Endometrial microvascular endothelial cells (primary cell): ENCODE results near the gene DNAJC3. TPM values are rescaled to one million over a fixed set of nuclear protein-coding genes. Genes with fewer than 3 reads are reported as not detected.

ENCODE experiments used
- in situ Hi-C: cut with HindIII; loops from 2 replicates; pipeline ENCODE4 v1.10.0; 2017; ENCODE audit warnings: low sequenced_read_pairs, low pct_unique_long_range_greater_than_20kb; ENCODE audit errors: inconsistent ontology term
- total RNA-seq: library from RNA; depleted of rRNA; stranded (reverse); fragments of >200 nt; gene quantifications from one replicate; pipeline ENCODE4 v1.2.3, GENCODE V29; 2015; ENCODE audit errors: inconsistent ontology term

Gene DNAJC3
- total RNA-seq, 1 donor from 2014 or later = 49.4 TPM

DNA sequence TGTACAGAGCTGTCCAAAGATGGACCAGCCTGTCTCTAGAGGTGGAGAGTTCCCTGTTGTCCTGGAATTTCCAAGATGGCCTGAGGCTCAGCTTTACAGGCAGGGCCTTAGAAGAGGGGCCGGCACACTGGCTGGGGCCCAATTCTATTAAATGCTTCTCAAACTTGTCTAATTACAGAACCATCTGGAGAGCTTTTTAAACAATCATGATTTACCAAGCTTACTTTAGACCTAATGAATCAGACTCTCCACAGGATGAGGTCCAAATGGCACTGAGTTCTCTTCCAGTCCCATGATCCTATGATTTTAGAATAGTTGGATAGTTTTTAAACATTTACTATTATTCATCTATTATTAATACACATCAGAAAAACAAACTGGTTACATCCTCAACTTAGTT, 123.5 kb downstream of the DNAJC3 start:
- in situ Hi-C loops = no loop called here

DNA sequence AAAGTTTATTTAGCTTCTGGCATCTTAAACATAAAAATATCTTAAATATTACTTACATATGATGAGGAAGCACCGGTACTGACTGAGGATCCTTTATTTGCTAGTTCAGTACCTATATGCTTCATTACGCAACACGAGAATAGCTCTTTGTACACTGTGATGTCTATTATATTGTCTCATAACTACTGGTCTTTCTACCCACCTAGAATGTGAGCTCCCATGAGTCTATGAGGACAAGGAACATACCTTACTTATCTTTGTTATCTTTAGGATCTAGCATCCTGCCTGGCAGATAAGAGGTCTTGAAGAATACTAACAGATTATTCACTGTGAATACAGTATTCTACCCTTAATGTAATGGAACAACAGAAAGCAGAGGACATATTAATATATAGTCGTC, 124.9 kb downstream of the DNAJC3 start:
- in situ Hi-C loops = no loop called here

DNA sequence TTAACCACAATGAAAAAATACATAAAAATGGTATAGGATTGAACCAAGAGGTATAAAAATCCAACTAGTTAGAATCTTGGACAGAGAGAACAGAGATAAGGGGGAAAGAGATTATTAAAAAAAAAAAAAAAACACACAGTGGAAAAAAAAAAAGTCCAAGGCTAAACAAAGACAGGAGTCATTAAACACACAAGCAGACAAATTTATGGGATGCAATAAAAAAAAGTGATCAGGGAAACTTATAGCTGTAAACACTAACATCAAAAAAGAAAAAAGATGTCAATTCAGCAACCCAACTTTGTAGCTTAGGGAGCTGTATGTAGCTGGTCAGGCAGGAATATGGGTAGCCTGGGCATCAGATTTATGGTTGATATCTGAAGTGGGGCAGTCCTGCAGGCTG, 129.0 kb downstream of the DNAJC3 start:
- in situ Hi-C loops = no loop called here

DNA sequence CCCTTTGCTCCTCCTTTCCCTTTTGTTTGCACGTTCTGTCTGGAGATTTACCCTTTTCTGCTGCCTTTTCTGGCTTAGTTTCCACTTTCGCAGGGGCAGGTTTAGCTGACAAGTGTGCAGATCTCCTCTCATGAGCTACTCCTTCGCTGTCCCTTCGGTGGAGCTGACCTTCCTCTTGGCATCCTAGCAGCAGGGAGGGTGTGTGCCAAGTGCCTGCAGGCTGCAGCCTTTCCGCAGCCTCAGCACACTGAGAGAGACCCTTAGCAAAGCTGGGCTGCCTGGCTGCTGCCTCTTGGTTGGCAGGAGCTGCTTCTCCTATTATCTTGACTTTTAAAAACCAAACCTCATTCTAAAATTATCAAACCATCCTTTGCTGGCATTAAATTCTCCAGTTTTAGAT, 132.5 kb downstream of the DNAJC3 start:
- in situ Hi-C loops = no loop called here

DNA sequence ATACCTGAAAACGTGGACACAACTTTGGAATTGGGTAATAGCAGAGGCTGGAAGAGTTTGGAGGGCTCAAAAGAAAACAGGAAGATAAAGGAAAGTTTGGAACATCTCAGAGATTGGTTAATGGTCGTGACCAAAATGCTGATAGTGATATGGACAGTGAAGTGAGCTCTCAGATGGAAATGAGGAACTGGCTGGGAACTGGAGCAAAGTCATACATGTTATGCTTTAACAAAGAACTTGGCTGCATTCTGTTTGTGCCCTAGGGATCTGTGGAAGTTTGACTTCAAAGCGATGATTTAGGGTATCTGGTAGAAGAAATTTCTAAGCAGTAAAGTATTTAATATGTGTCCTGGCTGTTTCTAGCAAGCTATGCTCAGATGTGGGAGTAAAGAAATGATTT, 136.2 kb downstream of the DNAJC3 start:
- in situ Hi-C loops = no loop called here

DNA sequence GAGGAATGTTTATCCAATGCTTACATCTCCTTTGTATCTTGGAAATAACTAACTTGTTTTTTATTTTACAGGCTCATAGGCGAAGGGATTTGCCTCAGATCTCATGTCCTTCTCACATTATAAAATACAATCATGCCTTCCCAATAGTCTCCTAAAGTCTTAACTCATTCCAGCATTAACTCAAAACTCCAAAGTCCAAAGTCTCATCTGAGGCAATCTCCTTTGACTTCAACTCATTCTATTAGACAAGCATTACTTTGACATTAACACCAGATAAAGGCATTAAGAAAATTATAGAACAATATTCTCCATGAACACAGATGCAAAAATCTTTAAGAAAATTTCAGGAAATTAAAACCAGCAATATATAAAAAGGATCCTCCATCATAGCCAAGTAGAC, 137.6 kb downstream of the DNAJC3 start:
- in situ Hi-C loops = no loop called here

DNA sequence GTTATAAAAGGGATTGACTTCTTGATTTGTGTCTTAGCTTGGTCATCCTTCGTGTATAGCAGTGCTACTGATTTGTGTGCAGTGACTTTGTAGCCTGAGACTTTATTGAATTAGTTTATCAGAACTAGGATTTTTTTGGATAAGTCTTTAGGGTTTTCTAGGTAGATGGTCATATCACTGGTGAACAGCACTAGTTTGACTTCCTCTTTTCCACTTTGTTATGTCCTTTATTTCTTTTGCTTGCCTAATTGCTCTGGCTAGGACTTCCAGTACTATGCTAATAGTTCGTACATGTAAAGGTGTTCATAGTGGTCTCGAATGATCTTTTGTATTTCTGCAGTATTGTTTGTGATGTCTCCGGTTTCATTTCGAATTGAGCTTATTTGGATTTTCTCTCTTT, 145.4 kb downstream of the DNAJC3 start:
- in situ Hi-C loops = no loop called here

DNA sequence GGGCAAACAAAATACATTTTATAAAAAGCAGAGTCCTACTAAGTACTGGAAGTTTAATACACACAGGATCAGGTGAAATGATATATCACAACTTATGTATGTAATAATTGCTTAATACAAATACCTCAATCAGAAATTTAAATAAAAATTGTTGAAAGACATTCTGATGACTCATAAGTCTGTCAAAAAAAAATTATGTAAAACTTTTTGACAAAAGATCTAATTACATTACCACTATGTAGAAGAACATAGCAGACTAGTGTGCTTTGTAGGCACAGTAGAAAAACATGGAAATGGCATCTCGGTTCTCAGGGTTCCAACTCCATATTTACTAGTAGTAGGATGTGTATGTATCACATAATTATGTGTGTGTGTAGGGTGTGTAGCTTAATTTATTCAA, 156.2 kb downstream of the DNAJC3 start:
- in situ Hi-C loops = no loop called here

- in situ Hi-C loops = no loop called here
Measured at GRCh38 chr13:95833719-95834118, 156.8 kb downstream of the DNAJC3 start.

- in situ Hi-C loops = no loop called here
Measured at GRCh38 chr13:95834134-95834765, 157.3 kb downstream of the DNAJC3 start.

- in situ Hi-C loops = no loop called here
Measured at GRCh38 chr13:95841894-95842293, 165.0 kb downstream of the DNAJC3 start.

- in situ Hi-C loops = no loop called here
Measured at GRCh38 chr13:95842898-95843297, 166.0 kb downstream of the DNAJC3 start.

Other genes starting within 250 kb of the DNAJC3 start
- gene CLDN10, start 124.4 kb upstream of the DNAJC3 start, total RNA-seq = not detected
- gene DZIP1, start 32.4 kb upstream of the DNAJC3 start, total RNA-seq = 9.9 TPM